Adipose tissue (tissue), 3 donors: Measurements from ENCODE around the gene PEX26. TPM values are rescaled to one million over a fixed set of nuclear protein-coding genes. Genes with fewer than 3 reads are reported as not detected.
"Not testable (repeated sequence)": the region's sequence is repeated elsewhere in the genome, so short reads cannot be mapped to it uniquely, and the experiment has no call there.

ENCODE experiments used
- H3K27ac ChIP-seq: one replicate; pipeline ENCODE4 v1.5.1; 2013; ENCODE audit warnings: low read depth, low read length
- WGBS, 3 donors: extraction: QIAGEN DNeasy Blood & Tissue Kit; methylation state at CpG; one replicate each; pipeline ENCODE4 v1.1.7; 2013; 5-methylcytosine and 5-hydroxymethylcytosine counted together
- polyA plus RNA-seq, 3 donors: library from polyadenylated mRNA; stranded (reverse); fragments of 200-250 nt; gene quantifications; one replicate each; pipeline ENCODE4 v1.2.3, GENCODE V29; 2013
- donor health status: healthy with polysubstance abuse.
- donor health status: Bipolar disorder and iron deficiency.
- donor health status: healthy.

The PEX26 gene
- polyA plus RNA-seq, 3 donors: 8.1 to 19.9 (median 19.6) TPM

DNA sequence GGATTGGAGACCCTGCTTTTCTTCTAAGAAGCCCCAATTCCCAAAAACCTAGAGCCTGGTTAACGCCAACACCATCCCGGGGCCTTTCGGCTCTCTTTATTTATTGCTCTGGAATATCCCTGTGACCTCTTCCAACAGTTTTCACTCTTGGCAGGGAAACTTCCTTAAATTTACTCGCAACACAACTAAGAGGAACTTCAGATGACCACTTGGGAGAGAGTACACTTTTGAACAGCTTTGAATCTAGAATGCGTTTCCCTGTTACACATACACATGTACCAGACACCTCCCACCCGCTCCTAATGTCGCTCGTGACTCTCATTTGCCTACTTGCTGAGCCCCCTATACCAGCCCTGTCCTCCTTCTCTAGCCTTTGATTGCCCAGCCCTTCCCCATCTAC lies 52.2 kb downstream of the PEX26 start:
- H3K27ac ChIP-seq: no peak overlapping the region
- 55 to 82% (median 66%) methylated on average over 8 of the region's 8 CpGs for WGBS, 3 donors

DNA sequence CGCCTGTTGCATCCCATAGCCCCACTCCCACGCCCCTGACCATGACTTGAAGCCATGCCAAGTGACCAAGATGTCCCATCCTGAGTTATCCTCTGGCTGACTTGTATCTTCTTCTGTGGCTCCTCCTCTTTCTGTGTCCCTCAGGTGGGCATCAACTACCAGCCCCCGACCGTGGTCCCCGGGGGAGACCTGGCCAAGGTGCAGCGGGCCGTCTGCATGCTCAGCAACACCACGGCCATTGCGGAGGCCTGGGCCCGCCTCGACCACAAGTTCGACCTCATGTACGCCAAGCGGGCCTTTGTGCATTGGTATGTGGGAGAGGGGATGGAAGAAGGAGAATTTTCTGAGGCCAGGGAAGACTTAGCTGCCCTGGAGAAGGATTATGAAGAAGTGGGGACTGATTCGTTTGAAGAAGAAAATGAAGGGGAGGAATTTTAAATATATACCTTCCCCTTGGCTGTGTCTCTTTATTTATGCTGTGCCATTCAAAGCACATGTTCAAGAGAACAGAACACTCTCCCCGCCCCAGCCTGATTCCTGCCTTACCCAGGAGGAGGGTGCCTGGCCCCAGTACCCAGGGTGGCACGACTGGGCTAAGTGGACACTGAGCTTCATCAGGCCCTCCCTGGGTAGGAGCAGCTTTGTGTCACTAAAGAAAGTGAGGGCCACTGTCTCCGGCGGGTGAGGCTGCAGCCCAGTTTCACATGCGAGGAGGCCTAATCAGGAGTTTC lies 53.1 kb downstream of the PEX26 start:
- H3K27ac ChIP-seq: no peak overlapping the region
- 93 to 95% (median 94%) methylated on average over 20 of the region's 20 CpGs for WGBS, 3 donors

DNA sequence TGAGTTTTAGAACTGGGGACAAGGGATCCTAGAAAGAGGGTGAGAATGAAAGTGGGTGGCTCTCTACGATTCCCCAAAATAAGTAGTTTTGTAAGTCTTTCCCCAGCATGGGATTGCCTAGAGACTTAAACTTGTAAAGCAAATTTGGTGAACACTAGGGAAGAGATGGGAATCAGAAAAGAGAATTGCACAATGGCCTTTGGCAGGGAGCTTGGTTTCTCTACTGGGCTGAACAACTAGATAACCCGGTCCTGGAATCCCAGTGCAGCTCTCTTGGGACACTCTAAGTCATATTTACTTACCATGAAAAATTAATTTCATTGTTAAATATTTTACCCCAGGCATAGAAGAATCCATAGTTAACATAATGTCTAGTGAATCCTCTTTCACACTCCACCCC lies 55.7 kb downstream of the PEX26 start:
- 51 to 64% (median 55%) methylated on average over 2 of the region's 2 CpGs for WGBS, 3 donors
- no peak overlapping the region for H3K27ac ChIP-seq

DNA sequence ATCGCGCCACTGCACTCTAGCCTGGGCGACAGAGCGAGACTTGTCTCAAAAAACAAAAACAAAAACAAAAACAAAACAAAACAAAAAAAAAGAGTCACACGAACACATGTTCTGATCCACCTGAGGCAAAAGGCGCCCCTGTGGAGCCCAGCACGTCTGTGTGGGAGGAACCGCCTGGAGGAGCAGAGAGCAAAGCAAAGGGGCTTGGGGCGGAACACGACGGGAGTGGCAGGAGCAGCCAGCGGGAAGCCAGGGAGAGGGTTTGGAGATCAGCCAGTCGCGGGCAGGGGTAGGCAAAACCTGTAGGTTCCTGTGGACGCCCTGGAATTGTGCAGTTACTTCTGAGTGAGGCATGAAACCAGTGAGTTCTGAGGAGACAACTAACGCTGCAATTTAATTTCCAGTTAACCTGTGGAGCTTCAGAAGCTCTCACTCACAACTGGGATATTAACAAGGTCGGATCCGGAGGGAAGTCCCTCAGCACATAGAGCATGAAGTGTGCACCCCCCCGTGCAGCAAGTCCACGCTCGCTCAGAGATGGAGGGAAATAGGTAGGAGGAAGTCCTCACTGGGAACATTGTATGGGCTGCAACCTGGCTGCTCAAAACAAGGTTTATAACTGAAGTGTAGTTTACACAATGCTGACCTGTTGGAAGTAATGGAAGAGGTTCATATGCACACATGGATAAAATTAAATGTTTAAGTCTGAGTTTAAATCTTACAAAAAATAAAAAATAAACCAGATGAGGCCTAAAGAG lies 59.0 kb downstream of the PEX26 start:
- 90 to 93% (median 92%) methylated on average over 21 of the region's 21 CpGs for WGBS, 3 donors
- H3K27ac ChIP-seq: no peak overlapping the region

DNA sequence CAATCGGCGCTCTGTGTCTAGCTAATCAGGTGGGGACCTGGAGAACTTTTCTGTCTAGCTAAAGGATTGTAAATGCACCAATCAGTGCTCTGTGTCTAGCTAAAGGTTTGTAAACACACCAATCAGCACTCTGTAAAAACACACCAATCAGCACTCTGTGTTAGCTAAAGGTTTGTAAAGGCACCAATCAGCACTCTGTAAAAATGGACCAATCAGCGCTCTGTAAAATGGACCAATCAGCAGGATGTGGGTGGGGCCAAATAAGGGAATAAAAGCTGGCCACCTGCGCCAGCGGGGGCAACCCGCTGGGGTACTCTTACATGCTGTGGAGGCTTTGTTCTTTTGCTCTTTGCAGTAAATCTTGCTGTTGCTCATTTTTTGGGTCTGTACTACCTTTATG lies 63.2 kb downstream of the PEX26 start:
- not testable (repeated sequence) for H3K27ac ChIP-seq
- 94 to 100% (median 97%) methylated on average over 6 of the region's 6 CpGs for WGBS, 3 donors

DNA sequence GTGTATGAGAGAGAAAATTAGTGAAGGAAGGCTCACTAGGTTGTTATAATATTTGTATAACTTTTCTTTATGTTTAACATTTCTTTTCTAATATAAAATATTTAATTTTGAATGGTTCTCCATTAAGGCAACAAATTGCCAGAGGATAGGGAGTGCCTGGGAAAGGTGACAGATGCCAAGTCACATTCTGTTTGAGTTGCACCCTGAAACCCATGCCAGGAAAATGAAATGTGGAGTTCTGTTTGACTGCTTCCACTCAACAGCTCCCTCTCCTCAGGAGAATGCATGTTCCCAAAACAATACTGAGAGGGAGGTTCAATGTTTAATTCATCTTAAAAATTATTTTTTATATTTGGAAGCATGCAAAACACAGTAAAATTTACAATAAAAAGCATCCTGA lies 66.3 kb downstream of the PEX26 start:
- H3K27ac ChIP-seq: no peak overlapping the region

DNA sequence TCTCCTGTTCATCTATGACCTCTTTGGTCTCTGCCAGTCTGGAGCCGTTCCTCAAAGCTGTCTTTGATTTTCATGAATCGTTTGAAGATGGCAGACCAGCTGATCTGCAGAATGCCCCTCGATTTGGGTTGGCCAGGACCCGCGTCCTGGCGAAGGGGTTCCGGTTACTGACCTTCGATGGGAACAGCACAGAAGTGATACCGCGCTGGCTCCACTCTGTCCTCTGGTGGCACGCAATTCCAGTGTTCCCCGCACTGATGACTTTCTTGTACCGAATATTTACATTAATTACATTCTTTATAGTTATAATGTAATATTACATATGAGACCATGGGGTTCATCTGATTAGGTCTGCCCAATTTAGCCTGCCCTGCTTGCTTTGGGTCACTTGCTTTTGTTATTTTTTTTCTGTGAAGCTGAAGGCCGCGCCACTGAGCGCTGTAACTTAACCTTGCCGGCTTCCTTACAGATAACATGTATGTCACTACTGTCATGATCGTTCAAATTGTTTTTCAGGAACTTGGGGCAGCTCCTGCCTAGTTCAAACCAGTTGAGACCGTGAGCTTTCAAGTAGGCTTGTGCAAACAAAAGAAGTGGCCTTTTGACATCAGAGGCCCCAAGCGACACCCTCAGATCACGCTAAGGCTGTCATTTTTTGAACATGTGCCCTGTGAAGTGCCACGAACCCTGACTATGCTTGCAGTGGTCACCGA lies 68.0 kb downstream of the PEX26 start:
- no peak overlapping the region for H3K27ac ChIP-seq
- WGBS, 3 donors: 77 to 92% (median 86%) methylated on average over 23 of the region's 23 CpGs

DNA sequence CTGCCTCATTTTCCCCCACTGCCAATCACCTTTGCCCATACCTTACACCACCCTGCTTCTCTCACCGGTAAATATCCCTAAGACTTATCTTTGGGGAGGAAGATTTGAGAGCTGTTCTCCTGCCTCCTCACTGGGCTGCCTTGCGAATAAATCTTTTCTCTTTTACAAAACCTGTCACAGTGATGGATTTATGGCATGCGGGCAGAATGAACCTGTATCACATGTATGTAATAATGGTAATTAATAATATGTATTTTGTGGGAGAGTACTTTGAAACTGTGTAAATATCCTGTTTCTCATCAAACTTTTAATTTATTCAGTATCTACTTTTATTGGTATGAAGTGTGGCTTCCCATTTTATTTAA lies 68.6 kb downstream of the PEX26 start:
- H3K27ac ChIP-seq: no peak overlapping the region
- 75 to 94% (median 89%) methylated on average over 3 of the region's 3 CpGs for WGBS, 3 donors

DNA sequence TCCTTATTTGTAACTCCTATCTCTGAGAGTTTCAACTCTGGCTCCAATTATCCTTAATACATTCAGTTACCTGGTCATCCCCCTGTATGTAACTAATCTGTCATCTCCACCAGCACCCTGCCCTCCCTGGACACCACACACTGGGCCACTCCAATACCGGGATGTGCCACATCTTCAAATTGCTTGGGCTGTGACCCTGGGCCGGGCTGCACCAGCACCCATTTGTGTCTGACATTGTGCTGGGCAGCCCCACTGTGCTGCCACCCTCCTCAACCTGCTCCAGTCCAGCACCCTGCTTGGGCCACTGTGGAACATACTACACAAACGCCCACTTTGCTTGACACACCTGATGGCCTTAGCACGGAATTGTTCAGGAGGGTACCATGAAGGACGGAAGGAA lies 70.0 kb downstream of the PEX26 start:
- 94 to 97% (median 95%) methylated on average over 5 of the region's 5 CpGs for WGBS, 3 donors
- H3K27ac ChIP-seq: no peak overlapping the region

DNA sequence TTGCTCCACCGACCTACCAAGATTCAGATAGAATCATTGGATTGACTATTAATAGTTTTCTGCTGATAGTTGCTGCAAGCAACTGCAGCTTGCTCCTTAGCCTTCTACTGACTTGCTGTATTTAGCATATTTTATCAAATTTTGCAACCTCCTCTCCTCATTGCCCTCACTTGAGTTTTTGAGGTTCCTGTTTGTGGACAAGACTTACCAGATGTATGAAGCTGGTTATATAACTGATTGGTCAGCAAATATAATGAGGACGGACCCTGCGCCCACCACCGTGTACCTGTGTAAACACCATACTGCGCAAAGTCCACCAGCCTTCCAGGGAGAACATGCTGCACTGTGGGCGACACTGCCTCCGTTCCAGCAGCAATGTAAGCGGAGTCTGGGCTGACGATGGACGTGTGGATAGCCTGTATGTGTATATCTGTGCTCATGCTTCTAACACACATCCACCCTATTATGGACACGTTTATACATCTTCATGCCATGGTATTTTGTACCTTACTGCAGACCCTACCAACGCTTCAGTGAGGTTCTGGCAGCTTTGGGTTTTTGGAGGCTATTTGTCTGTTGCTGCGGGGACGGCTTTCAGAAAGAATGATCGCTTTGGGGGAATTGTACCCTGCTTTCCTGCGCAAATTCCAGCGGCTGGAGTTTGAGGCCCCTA lies 70.6 kb downstream of the PEX26 start:
- no peak overlapping the region for H3K27ac ChIP-seq
- WGBS, 3 donors: 83 to 91% (median 87%) methylated on average over 17 of the region's 17 CpGs

DNA sequence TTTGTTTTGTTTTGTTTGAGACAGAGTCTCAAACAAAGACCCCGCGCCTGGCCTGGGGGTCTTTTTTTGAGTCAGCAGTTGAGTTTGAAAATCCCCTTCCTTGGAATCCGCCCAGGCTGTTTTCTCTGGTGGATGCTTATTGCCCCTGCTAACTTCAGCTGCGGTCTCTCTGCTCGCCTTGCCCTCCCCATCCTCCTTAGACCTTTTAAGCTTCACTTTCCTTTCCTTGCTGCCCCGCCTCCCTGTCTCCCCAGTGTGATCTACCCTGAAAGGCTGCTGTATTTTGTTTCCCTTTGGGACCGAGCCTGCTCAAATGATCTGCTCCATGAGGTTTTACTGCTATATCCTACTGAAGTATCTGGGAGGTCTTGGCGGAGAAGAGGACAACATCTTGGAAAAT lies 74.7 kb downstream of the PEX26 start:
- WGBS, 3 donors: 85 to 94% (median 91%) methylated on average over 8 of the region's 8 CpGs

DNA sequence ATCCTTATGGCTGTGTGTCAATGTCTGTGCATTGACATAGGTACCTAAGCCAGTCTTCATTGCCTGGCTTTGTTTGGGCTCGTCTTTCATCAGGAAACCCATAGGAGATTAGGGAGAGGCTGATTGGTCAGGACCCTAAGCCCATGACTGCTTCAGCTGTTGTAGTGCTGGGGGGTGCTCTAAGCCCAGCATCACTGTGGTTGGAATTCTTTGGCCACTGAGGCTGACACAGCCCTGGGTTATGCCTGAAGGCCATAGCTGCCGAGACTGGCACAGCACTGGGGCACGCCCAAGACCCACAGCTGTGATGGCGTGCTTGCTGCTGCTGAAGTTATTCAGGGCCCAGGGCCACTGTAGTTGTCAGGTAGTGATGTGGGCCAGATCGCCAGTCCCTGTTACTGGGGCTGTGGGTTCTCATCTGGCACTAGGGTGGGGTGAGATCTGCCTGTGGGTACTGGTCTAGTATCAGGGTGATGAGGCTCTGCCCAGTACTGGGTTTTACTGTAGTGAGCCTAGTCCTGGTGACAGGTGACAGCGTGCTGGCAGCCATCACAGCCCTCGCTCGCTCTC lies 77.1 kb downstream of the PEX26 start:
- no peak overlapping the region for H3K27ac ChIP-seq
- WGBS, 3 donors: 96 to 99% (median 97%) methylated on average over 8 of the region's 8 CpGs

More for the DNA sequence above, 74.7 kb downstream of the PEX26 start:
- H3K27ac ChIP-seq: no peak overlapping the region

Other genes starting within 250 kb of the PEX26 start
- 10 to 100 TPM in 2 of 3 donors, 1 to 10 TPM in 1; 7.9 to 12.1 (median 11.7) TPM for gene MICAL3, start 53.4 kb upstream of the PEX26 start, polyA plus RNA-seq
- gene TUBA8, start 32.8 kb downstream of the PEX26 start, polyA plus RNA-seq: 10 to 100 TPM in 1 of 3 donors, 1 to 10 TPM in 2; 3.7 to 10.9 (median 8.5) TPM
- gene USP18, start 72.2 kb downstream of the PEX26 start, polyA plus RNA-seq: 10 to 100 TPM in 2 of 3 donors, 1 to 10 TPM in 1; 4.2 to 16.8 (median 13.8) TPM